Trophoblast cell (in vitro differentiated cells and primary cell): ENCODE data around the gene SLC35E1.

Experiments used
- DNase-seq, 2 donors: peaks; one replicate each; pipeline ENCODE4 v3.0.0-alpha.2; 2016
- H2AFZ ChIP-seq: 2 replicates; pipeline ENCODE4 v1.6.1; 2013; ENCODE audit warnings: low read length, moderate library complexity, mild to moderate bottlenecking; ENCODE audit not compliant: insufficient read depth, poor library complexity
- H2AK5ac ChIP-seq: 2 replicates; pipeline ENCODE4 v1.6.1; 2013; ENCODE audit warnings: mild to moderate bottlenecking, low read length
- H2BK120ac ChIP-seq: 2 replicates; pipeline ENCODE4 v1.6.1; 2013; ENCODE audit warnings: low read length, mild to moderate bottlenecking, moderate library complexity; ENCODE audit not compliant: insufficient read depth, poor library complexity
- H2BK12ac ChIP-seq: 2 replicates; pipeline ENCODE4 v1.6.1; 2013; ENCODE audit warnings: mild to moderate bottlenecking, low read length, moderate library complexity
- H2BK5ac ChIP-seq: 2 replicates; pipeline ENCODE4 v1.6.1; 2013; ENCODE audit warnings: low read length, low read depth, moderate library complexity, mild to moderate bottlenecking; ENCODE audit not compliant: poor library complexity
- H3K14ac ChIP-seq: 2 replicates; pipeline ENCODE4 v1.6.1; 2013; ENCODE audit warnings: mild to moderate bottlenecking, low read length
- H3K18ac ChIP-seq: 2 replicates; pipeline ENCODE4 v1.6.1; 2013; ENCODE audit warnings: mild to moderate bottlenecking, low read length
- H3K23ac ChIP-seq: 2 replicates; pipeline ENCODE4 v1.6.1; 2013; ENCODE audit warnings: low read length
- H3K27ac ChIP-seq: 2 replicates; pipeline ENCODE4 v1.5.1; 2013; ENCODE audit warnings: low read depth, mild to moderate bottlenecking, inconsistent platforms, low read length, moderate library complexity
- H3K27me3 ChIP-seq: 2 replicates; pipeline ENCODE4 v1.6.1; 2013; ENCODE audit warnings: inconsistent platforms, mild to moderate bottlenecking, low read length, moderate library complexity; ENCODE audit not compliant: insufficient read depth
- H3K36me3 ChIP-seq, 2 experiments: 1 replicate in 1 of 2; 2 replicates in 1 of 2; pipeline ENCODE4 v1.6.1; 2013; ENCODE audit warnings: low read length in 2 of 2, mild to moderate bottlenecking in 2 of 2, moderate library complexity in 1 of 2; ENCODE audit not compliant: insufficient read depth in 2 of 2, control insufficient read depth in 1 of 2
- H3K4ac ChIP-seq: 2 replicates; pipeline ENCODE4 v1.6.1; 2013; ENCODE audit warnings: low read depth, mild to moderate bottlenecking, low read length, moderate library complexity
- H3K4me1 ChIP-seq, 2 experiments: 1 replicate in 1 of 2; 2 replicates in 1 of 2; pipeline ENCODE4 v1.6.1; 2013; ENCODE audit warnings: low read length in 2 of 2, mild to moderate bottlenecking in 2 of 2, moderate library complexity in 1 of 2; ENCODE audit not compliant: insufficient read depth in 2 of 2, control insufficient read depth in 1 of 2
- H3K4me2 ChIP-seq: 2 replicates; pipeline ENCODE4 v1.6.1; 2013; ENCODE audit warnings: inconsistent platforms, mild to moderate bottlenecking, low read length, moderate library complexity
- H3K4me3 ChIP-seq: 2 replicates; pipeline ENCODE4 v1.5.1; 2013; ENCODE audit warnings: mild to moderate bottlenecking, low read depth, low read length, inconsistent platforms
- H3K79me1 ChIP-seq: one replicate; pipeline ENCODE4 v1.6.1; 2013; ENCODE audit warnings: low read length
- H3K79me2 ChIP-seq: 2 replicates; pipeline ENCODE4 v1.6.1; 2013; ENCODE audit warnings: low read length, mild to moderate bottlenecking; ENCODE audit not compliant: control insufficient read depth, insufficient read depth, poor library complexity
- H3K9ac ChIP-seq: 2 replicates; pipeline ENCODE4 v1.6.1; 2013; ENCODE audit warnings: mild to moderate bottlenecking, low read length
- H3K9me3 ChIP-seq: 2 replicates; pipeline ENCODE4 v1.6.1; 2013; ENCODE audit warnings: low read depth, mild to moderate bottlenecking, control low read depth, inconsistent platforms, low read length; ENCODE audit not compliant: insufficient read depth
- H4K12ac ChIP-seq: 2 replicates; pipeline ENCODE4 v1.6.1; 2013; ENCODE audit warnings: low read depth, mild to moderate bottlenecking, low read length, moderate library complexity
- H4K8ac ChIP-seq: 2 replicates; pipeline ENCODE4 v1.6.1; 2013; ENCODE audit warnings: low read depth, mild to moderate bottlenecking, low read length, moderate library complexity
- H4K91ac ChIP-seq: one replicate; pipeline ENCODE4 v1.6.1; 2013; ENCODE audit warnings: low read depth, mild to moderate bottlenecking, low read length, moderate library complexity
- WGBS: extraction: QIAGEN DNeasy Blood & Tissue Kit; methylation state at CpG from one replicate; pipeline ENCODE4 v1.1.7; 2013; ENCODE audit warnings: missing lambda C conversion rate; ENCODE audit not compliant: insufficient read length, insufficient coverage; ENCODE audit errors: extremely low coverage; 5-methylcytosine and 5-hydroxymethylcytosine counted together

Gene SLC35E1

DNA sequence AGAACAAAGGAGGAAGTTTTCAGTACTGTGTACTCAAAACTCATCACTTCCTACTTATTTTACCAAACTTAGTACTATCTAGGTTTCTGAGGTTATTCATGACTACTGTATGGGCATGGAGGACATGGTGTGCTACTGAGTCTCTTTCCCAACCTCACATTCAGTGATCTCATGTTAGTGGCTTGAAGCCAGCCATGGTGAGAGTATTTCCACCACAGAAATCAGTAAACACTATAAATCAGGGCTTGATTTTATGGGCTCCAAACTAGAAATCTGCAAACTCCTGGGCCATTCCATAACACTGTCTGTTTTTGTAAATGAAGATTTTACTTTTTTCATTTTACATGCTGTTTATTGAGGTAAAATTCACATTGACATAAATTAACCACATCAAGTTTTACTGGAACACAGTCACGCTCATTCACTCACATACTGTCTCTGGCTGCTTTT, 36.1 kb upstream of the SLC35E1 start:
- WGBS = no CpG with 5 or more reads among the region's 1 CpG
- Histone ChIP-seq H2BK12ac (no peak overlapping the region), H3K79me1 (no peaks in the 10 kb centered on the region), H3K23ac (no peak overlapping the region), H2AFZ (no peak overlapping the region), H4K91ac (no peak overlapping the region), H3K4ac (no peak overlapping the region), H3K4me1 (no peaks in the 10 kb centered on the region), H2AK5ac (no peak overlapping the region), H3K79me2 (peaks cover 11% of the 10 kb centered on the region), H3K14ac (no peak overlapping the region), H3K4me2 (no peak overlapping the region), H3K18ac (no peak overlapping the region), H3K4me3 (no peak overlapping the region), H3K27me3 (no peaks in the 10 kb centered on the region), H3K9ac (no peak overlapping the region), H4K12ac (no peak overlapping the region), H3K9me3 (no peaks in the 10 kb centered on the region), H3K36me3 (peaks cover 0 to 4% of the 10 kb centered on the region in 2 experiments), H2BK120ac (no peak overlapping the region), H2BK5ac (no peak overlapping the region), H4K8ac (no peak overlapping the region), H3K27ac (no peak overlapping the region)
- DNase-seq = no peak

DNA sequence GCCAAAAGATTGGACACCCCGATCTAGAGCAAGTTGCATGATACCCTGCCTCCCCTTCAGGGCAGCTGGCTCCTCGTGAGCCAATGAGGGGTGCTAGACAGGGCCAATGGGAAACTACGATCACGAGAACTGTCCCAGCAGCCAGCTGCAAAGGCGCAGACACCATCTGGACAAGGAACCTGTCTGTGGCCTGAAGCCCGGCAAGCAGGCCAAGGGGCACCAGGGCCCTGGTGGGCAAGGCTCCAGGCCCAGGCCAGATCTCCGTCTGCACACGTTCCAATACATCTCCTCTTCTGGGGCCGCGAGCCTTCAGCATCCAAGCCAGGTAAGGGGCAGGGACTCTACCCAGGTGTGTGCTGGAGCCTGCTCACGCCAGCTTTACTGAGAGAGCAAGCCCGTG, 35.6 kb upstream of the SLC35E1 start:
- Histone ChIP-seq H3K27me3 (no peaks in the 10 kb centered on the region), H2BK120ac (no peak overlapping the region), H3K4me2 (no peak overlapping the region), H3K9me3 (no peaks in the 10 kb centered on the region), H2AFZ (no peak overlapping the region), H3K27ac (no peak overlapping the region), H2BK12ac (no peak overlapping the region), H4K12ac (no peak overlapping the region), H3K18ac (no peak overlapping the region), H3K4me3 (no peak overlapping the region), H3K14ac (no peak overlapping the region), H3K4ac (peak overlapping the region; percentile 67), H3K9ac (no peak overlapping the region), H3K36me3 (peaks cover 0 to 4% of the 10 kb centered on the region in 2 experiments), H2AK5ac (no peak overlapping the region), H3K4me1 (no peaks in the 10 kb centered on the region), H3K79me2 (peaks cover 10% of the 10 kb centered on the region), H4K8ac (no peak overlapping the region), H3K79me1 (no peaks in the 10 kb centered on the region), H4K91ac (no peak overlapping the region), H3K23ac (no peak overlapping the region), H2BK5ac (no peak overlapping the region)
- WGBS = no CpG with 5 or more reads among the region's 12 CpGs
- no peak for DNase-seq

DNA sequence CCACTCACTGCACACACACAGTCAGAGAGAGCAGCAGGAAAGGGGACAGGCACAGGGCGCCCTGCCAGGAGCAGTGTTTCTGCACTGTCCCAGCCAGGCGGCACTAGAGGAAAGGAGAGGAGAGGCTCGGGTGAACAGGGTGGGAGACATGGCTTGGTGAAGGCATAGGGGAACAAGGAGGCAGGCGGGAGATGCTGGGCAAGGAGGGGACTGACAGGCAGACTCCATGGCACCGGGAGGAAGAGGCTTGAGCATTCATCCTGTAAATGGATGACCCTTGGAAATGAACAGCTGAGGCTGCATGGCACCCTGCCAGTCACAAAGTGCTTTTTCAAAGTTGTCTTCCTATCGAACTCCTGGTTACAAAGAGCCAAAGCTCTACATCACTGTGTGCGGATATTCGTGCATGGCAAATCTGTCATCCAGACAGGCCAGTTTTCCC, 33.4 kb upstream of the SLC35E1 start:
- Histone ChIP-seq H3K9ac (no peak overlapping the region), H3K79me1 (no peaks in the 10 kb centered on the region), H2BK5ac (no peak overlapping the region), H3K18ac (no peak overlapping the region), H3K23ac (peak overlapping the region; percentile 14), H3K36me3 (peaks cover 0 to 4% of the 10 kb centered on the region in 2 experiments), H2AK5ac (no peak overlapping the region), H4K91ac (no peak overlapping the region), H3K27me3 (no peaks in the 10 kb centered on the region), H3K4me3 (no peak overlapping the region), H2BK120ac (no peak overlapping the region), H2AFZ (no peak overlapping the region), H3K4me1 (no peaks in the 10 kb centered on the region), H4K12ac (no peak overlapping the region), H3K27ac (no peak overlapping the region), H3K14ac (no peak overlapping the region), H2BK12ac (no peak overlapping the region), H3K4ac (peak overlapping the region; percentile 60), H4K8ac (no peak overlapping the region), H3K4me2 (no peak overlapping the region), H3K79me2 (peaks cover 11% of the 10 kb centered on the region), H3K9me3 (no peaks in the 10 kb centered on the region)
- no CpG with 5 or more reads among the region's 8 CpGs for WGBS
- no peak for DNase-seq

DNA sequence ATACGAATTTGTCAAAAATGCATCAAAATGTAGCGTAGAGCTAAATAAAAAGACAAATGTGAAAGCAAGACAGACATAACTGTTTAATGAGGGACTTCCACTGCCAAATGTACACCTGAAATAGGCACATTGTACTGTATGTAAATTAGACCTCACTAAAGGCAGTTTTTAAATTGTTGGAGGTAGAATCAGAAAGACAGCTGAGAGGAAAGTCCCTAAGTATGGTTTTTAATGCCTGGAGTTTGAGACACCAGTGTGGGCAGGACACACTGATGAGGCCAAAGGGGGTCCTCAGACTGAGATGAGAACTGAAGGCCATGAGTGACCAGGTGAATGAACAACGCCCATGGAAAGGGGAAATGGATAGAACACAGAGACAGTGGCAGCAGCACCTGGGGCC, 32.9 kb upstream of the SLC35E1 start:
- H3K9ac ChIP-seq = no peak overlapping the region

More for the DNA sequence above, 32.9 kb upstream of the SLC35E1 start:
- H2AFZ ChIP-seq = no peak overlapping the region
- H2BK120ac ChIP-seq = no peak overlapping the region
- H3K9me3 ChIP-seq = no peaks in the 10 kb centered on the region
- H3K4ac ChIP-seq = peak overlapping the region; percentile 3
- no peak overlapping the region for H3K14ac ChIP-seq
- no CpG with 5 or more reads among the region's 3 CpGs for WGBS
- no peak overlapping the region for H4K12ac ChIP-seq
- H3K23ac ChIP-seq = no peak overlapping the region
- H3K4me2 ChIP-seq = no peak overlapping the region
- H2BK5ac ChIP-seq = no peak overlapping the region
- H4K8ac ChIP-seq = no peak overlapping the region
- H3K27me3 ChIP-seq = no peaks in the 10 kb centered on the region
- no peak overlapping the region for H2BK12ac ChIP-seq
- H2AK5ac ChIP-seq = no peak overlapping the region
- H3K79me2 ChIP-seq = peaks cover 11% of the 10 kb centered on the region
- no peaks in the 10 kb centered on the region for H3K4me1 ChIP-seq
- H3K18ac ChIP-seq = no peak overlapping the region
- peaks cover 0 to 4% of the 10 kb centered on the region in 2 experiments for H3K36me3 ChIP-seq
- no peak overlapping the region for H4K91ac ChIP-seq
- no peak overlapping the region for H3K4me3 ChIP-seq
- H3K27ac ChIP-seq = no peak overlapping the region
- H3K79me1 ChIP-seq = no peaks in the 10 kb centered on the region
- DNase-seq = no peak
